GM19468 (cell line): ENCODE results near the gene ATP4B.

Experiments used
- ATAC-seq: cut with Tn5 transposase; IDR thresholded peaks from one replicate; pipeline ENCODE4 v1.9.1; 2021; ENCODE audit warnings: mild to moderate bottlenecking, moderate library complexity, moderate number of reproducible peaks; ENCODE audit not compliant: unreplicated experiment; ENCODE audit errors: extremely low read depth

Gene ATP4B

DNA sequence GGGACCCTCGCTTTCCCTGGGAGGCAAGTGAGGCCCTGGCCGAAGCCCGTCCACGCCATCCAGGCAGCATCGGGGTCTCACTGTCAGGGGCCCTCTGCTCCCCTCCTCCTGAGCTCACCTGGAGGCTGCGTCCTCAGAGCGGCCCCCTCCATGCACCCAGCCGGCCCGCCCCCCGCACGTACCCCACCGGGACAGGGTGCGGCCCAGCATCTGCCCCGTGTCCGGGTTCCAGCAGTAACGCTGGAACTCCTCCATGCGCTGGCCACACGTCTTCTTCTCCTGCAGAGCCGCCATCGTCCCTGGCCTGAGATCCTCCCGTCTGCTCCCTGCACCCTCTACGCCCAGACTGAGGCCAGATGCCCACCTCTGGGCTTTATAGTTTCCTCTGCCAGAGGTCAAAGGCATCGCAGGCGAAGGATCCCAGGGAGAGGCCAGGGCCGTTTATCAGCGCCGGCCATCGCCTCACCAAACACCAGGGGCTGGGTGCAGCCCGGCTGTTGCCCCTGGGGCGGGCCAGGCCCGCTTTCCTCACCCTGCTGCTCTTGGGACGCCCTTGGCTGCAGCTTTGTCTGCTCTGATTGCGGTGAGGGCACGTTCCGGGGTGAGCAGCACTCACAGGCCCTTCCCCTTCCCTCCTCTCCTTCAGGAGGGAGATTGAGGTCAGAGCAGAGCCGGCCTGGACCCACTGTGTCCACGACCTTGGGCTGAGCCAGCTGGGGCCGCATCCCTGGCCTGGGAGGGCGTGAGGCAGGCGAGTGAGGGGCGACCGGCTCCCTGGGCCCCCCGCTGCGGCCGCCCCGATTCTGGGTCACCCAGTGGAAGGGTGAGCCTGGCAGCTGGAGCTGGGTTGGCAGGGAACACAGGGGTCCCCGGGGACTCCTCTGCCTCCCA is at the start of gene ATP4B:
Gene ATP4B, minus strand, starts transcription at position 348 of the 891 bp plus-strand sequence. Its CDS starts 54 bp downstream, at position 294.
- ATAC-seq = no peak

GRCh38 chr13:113672002-113672651 is 14.1 kb upstream of the ATP4B start:
- ATAC-seq = no peak

GRCh38 chr13:113671066-113672001 is 13.3 kb upstream of the ATP4B start:
- no peak for ATAC-seq

- ATAC-seq = no peak
These were observed 12.5 kb upstream of the ATP4B start for GRCh38 chr13:113670541-113670940.

DNA sequence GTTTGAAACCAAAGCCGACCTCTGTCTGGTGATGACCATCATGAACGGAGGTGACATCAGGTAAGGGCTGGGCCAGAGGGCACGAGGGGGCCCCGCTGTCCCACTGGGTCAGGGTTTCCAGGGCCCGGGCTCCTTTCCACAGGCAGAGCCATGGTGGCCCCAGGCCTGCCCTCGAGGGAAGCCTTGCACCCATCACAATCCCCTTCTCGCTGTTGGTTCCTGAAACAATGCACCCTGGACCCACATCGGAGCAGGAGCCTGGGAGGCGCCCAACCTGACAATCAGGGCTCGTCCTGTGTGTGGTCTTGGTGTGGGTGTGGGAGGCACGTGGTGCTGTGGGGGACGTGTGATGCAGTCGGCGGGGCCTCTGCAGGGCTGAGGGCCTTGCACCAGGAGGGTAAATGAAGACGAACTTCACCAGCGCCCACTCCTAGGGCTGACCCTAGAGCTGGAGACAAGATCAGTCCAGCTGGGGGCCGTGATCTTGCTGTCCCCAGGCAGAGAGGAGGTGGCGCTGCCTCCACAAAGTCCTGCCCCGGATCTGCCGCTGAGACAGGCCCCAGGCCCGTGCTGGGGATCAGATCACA is 11.8 kb upstream of the ATP4B start:
- ATAC-seq = no peak

- no peak for ATAC-seq
These were observed 11.3 kb upstream of the ATP4B start for GRCh38 chr13:113669231-113669754.

DNA sequence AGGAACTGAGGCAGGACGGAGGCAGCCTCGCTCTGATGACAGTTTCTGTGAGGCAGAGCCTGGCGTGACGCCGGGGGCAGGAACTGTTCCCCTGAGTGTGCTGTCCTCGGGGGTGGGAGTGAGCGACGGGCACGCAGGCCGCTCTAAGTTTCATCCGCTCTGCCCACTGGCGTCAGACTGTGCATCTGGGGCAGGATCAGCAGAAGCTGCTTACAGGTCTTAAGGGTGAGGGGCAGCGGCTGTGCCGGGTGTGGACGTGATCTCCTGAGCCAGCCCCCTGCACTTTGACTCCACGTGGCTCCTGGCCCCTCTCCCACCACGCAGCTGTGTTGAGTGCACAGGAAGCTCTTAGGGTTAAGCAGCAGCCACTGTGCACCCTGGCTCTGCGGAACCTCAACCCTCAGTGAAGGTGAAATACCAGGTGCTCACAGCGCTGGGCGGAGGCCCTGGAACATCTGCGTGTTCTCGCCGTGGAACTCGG is 10.5 kb upstream of the ATP4B start:
- ATAC-seq = no peak

GRCh38 chr13:113667771-113668490 is 9.9 kb upstream of the ATP4B start:
- ATAC-seq = no peak

DNA sequence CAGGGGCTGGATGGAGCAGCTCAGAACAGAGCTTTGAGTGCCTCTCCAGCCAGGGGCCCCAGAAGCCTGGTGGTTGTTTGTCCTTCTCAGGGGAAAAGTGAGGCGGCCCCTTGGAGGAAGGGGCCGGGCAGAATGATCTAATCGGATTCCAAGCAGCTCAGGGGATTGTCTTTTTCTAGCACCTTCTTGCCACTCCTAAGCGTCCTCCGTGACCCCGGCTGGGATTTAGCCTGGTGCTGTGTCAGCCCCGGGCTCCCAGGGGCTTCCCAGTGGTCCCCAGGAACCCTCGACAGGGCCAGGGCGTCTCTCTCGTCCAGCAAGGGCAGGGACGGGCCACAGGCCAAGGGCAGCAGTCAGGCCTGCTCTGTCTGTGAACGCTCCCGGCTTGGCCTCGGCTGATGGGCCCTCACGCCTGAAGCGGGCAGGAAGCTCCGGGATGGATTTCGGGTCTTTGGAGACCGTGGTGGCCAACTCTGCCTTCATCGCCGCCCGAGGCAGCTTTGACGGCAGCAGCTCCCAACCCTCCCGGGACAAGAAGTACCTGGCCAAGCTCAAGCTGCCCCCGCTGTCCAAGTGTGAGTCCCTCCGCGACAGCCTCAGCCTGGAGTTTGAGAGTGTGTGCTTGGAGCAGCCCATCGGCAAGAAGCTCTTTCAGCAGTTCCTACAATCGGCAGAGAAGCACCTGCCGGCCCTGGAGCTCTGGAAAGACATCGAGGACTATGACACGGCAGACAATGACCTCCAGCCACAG is 9.1 kb upstream of the ATP4B start, which contains the start of gene GRK1:
Gene GRK1, plus strand, starts transcription at position 269 of the 751 bp plus-strand sequence. Its CDS starts 168 bp downstream, at position 437.
- ATAC-seq = no peak

DNA sequence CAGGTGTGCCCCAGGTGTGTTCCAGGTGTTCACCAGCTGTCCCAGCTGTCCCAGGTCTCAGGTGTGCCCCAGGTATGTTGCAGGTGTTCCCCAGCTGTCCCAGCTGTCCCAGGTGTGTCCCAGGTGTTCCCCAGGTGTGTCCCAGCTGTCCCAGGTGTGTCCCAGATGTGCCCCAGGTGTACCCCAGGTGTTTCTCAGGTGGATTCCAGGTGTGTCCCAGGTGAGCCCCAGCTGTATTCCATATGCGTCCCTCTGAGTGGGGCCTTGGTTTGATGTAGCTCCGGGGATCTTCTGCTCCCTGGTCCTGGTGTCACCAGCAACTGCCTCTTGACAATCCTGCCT is 8.3 kb upstream of the ATP4B start:
- ATAC-seq = no peak

- no peak for ATAC-seq
These were observed 7.8 kb upstream of the ATP4B start for GRCh38 chr13:113665597-113666328.

- ATAC-seq = no peak
These were observed 7.0 kb upstream of the ATP4B start for GRCh38 chr13:113664751-113665596.

DNA sequence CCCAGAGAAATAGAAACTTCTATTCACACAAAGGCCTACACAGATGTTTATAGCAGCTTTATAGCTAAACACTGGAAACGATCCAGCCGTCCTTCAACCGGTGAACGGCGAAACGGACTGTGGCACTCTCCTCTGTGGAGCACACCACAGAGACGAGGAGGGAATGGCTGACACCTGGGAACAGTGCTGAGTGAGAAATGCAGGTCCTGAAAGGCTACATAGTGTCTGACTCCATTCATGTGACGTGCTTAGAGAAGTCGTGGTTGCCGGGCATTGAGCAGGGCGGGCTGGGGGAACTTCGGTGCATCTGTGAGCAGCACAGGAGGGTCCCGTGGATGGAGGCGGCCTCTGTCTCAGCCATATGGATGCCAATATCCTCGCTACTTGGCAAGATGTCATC is 5.9 kb upstream of the ATP4B start:
- ATAC-seq = no peak

- ATAC-seq = no peak
These were observed 3.5 kb upstream of the ATP4B start for GRCh38 chr13:113661509-113661908.

DNA sequence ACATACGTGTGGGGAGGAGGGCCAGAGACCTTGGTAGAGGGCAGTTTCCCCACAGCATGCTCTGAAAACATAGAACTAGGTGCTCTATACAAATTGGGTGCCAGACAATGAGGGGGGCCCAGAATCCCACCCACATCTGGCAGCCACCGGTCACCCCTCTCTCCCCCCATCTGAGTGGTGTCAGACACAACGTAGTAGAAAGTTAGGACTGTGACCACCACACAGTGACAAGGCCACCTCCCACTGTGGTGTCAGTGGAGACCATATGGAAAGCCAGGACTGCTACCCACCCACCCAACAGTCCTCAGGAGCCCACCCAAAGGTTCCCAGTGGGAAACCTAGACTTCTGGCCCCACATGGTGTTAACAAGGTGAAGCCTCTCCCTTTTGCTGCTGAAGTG is 2.1 kb upstream of the ATP4B start:
- ATAC-seq = no peak

DNA sequence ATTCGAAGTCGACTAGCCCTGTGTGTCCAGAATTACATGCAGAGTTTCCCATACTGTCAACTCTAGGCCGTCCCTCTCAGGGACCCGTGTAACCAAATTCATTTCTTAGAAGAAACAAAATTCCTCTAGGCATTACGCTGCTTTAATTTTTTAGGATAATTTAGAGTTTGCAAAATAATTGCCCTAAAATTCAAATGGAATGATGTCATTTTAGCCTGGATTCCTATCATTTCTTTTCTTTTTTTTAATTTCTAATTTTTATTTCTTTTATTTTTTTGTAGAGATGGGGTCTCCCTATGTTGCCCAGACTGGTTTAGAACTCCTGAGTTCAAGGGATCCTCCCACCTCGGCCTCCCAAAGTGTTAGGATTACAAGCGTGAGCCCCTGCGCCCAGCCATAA is 1.3 kb upstream of the ATP4B start:
- ATAC-seq = no peak

DNA sequence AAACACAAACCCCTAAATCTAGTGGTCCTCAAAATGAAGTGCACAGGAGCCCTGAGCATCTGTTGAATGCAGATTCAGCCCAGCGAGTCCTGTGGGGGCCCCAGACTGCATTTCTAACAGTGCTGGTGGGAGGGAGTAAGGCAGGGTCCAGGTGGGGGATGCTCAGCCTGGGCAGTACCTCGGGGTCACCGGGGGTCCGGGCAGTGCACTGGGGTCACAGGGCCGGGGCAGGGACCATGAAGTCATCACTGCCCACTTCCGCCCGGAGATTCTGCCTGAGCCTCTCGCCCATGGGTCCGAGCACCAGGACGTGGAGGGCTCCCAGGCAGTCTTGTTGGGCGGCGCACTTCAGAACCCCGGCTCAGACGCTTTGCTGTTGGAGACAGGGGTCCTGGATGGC is 838 bp upstream of the ATP4B start:
- ATAC-seq = no peak
